HG03575 (cell line): ENCODE data around the gene ACTR1B.
A peak's percentile ranks its signal among the peaks of the same experiment; 100 is the strongest.
"Not testable (repeated sequence)": the region's sequence is repeated elsewhere in the genome, so short reads cannot be mapped to it uniquely, and the experiment has no call there.

Source experiments
- ATAC-seq: cut with Tn5 transposase; IDR thresholded peaks from one replicate; pipeline ENCODE4 v1.9.1; 2021; ENCODE audit not compliant: unreplicated experiment, insufficient number of reproducible peaks, low FRiP score; ENCODE audit errors: extremely low read depth

Gene ACTR1B

GRCh38 chr2:97663962-97664635, at the start of gene ACTR1B:
TSS of gene ACTR1B (minus strand) at chr2:97664044. CDS start at chr2:97663890, 154 bp downstream.
- ATAC-seq, result peak; percentile 80

DNA sequence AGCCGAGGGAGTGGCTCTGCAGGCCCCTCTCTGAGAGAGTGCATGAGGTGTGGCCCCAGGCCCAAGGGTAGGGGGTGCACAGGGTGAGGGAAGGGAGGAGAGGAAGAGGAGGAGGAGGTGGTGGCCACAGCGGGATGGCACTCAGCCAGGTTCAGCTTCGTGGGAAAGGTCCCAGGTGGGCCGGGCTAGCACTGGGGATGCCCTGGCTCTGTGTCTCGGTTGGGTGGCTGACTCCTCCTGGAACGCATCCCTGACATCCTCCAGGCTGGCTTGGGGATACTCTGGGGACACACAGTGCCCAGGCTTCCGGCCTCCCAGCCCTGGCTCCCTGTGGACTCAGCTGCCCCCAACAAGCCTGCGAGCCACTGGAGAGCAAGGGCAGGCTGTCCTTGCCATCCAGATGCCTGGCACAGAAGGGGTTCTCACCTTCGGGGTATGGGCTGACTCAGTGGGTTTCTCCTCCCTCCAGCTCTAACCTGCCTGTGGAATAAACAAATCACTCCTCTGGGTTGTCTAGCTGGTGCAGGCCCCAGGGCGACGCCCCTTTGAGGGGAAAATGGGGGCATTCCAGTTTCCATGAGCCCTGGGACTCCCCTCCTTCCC, 49.0 kb upstream of the ACTR1B start:
- ATAC-seq, result no peak

- not testable (repeated sequence) for ATAC-seq
Measured at GRCh38 chr2:97712175-97712574, 48.3 kb upstream of the ACTR1B start.

DNA sequence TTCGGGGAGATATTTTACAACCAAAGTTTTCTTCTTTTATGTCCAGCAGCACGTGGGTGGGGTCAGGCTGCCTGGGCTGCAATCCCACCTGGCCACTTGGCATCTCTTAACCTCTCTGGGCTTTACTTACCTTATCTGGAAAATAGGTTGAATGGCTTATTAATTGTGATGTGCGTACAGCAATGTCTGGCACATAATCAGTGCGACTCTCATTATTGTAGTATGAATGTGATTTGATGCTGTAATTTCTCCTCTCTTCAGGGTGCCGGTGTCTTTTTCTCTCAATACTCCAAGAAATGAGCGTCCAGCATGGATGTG, 47.5 kb upstream of the ACTR1B start:
- no peak for ATAC-seq

GRCh38 chr2:97708608-97709007, 44.8 kb upstream of the ACTR1B start:
- ATAC-seq, result no peak

- no peak for ATAC-seq
Measured at GRCh38 chr2:97708048-97708380, 44.2 kb upstream of the ACTR1B start.

GRCh38 chr2:97707362-97708047, 43.7 kb upstream of the ACTR1B start:
- no peak for ATAC-seq

DNA sequence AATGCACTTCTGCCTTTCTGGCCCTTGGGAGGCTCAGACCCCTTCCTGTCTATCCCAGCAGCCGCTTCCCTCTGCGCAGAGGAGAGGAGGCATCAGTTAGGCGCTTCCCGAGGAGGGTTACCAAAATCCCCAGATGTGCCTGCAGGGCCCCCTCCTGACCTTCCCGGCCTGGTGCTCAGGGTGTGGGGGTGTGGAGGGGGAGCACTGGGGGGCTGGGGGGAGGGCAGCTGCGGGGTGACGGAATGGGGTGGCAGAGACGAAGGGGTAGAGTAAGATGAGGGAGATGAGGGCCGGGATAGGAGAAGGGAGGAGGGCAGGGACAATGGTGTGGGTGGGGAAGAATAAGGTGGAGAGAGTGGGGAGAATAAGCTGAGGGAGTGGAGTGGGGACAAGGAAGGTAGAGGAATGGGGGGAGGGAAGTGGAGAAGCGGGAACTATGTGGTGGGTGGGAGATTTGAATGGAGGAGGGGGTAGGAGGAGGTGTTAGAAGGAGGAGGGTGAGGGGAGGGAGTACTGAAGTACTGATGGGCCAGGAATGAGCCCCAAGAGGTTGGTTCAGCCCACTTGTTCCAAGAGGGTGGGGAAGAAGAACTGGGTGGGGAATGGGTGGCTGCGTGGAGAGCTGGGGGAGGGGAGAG, 43.0 kb upstream of the ACTR1B start:
- no peak for ATAC-seq

DNA sequence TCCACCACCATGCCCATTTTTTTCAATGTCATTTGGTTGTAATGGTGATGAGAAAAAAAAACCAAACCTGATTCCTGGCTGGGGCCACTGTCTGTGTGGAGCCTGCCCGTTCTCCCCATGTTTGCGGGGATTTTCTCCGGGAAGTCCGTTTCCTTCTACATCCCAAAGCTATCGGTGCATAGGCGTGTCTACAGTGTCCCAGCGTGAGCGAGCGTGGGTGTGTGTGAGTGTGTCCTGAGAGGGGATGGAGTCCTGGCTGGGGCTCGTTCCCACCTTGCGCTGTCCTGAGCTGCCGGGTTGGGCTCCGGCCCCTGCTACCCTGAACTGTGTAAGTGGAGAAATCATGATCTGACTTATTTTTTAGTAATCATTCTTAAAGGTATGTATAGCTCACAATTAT, 42.3 kb upstream of the ACTR1B start:
- no peak for ATAC-seq

DNA sequence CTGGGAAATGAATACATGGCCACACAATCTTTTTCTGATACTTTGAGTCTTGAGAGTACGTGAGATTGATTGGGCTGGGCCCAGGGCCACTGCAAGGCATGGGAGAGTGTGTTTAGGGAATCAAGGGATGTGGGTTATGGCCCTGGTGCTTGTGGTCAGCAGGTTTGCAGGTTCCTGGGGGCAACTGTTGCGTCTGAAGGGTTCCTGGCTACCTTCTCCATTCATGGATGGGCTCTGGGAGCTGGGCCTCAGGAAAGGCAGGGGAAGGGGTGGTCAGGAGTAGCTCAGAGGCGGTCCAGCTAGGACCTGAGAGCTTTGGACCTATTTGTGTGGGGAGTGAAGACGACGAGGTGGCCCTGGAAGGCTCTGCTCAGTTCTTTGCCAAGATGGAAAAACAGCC, 41.1 kb upstream of the ACTR1B start:
- no peak for ATAC-seq

DNA sequence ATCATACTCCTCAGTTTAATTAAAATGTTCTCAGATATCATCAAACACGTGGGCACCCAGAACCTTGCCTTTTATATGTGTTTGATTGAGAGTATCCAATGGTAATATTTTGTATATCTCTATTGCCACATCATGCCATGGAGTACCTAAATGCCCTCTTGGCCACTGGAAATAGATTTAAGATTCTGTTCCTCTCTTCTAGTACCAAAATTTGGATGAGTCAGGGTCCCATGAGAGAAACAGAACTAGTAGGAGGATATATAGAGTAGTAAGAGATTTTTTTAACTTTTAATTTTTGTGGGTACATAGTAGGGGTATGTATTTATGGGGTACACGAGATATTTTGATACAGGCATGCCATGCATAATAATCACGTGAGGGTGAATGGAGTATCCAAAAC, 39.9 kb upstream of the ACTR1B start:
- ATAC-seq, result no peak

- ATAC-seq, result no peak
Measured at GRCh38 chr2:97702731-97703470, 39.1 kb upstream of the ACTR1B start.

GRCh38 chr2:97701851-97702465, 38.1 kb upstream of the ACTR1B start:
- no peak for ATAC-seq

DNA sequence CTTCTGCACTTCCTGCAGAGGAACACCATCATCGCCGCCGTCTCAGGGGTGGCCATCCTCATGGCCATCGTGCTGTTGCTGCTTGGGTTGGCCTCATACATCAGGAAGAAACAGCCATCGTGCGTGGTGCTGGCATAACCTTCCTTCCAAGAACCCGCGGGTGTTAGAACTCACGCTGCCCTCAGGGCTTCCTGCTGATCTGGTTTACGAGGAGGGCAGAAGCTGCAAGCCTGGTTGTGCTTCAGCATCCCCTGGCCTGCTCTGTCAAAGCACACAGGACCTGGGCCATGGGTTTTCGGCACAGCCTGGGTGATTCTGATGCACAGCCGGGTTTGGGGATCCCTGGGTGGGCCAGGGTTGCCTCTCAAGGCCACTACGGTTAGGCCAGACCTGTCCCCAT, 37.3 kb upstream of the ACTR1B start:
- no peak for ATAC-seq

GRCh38 chr2:97699765-97700444, 36.1 kb upstream of the ACTR1B start:
- no peak for ATAC-seq

- ATAC-seq, result no peak
Measured at GRCh38 chr2:97698530-97698929, 34.7 kb upstream of the ACTR1B start.

DNA sequence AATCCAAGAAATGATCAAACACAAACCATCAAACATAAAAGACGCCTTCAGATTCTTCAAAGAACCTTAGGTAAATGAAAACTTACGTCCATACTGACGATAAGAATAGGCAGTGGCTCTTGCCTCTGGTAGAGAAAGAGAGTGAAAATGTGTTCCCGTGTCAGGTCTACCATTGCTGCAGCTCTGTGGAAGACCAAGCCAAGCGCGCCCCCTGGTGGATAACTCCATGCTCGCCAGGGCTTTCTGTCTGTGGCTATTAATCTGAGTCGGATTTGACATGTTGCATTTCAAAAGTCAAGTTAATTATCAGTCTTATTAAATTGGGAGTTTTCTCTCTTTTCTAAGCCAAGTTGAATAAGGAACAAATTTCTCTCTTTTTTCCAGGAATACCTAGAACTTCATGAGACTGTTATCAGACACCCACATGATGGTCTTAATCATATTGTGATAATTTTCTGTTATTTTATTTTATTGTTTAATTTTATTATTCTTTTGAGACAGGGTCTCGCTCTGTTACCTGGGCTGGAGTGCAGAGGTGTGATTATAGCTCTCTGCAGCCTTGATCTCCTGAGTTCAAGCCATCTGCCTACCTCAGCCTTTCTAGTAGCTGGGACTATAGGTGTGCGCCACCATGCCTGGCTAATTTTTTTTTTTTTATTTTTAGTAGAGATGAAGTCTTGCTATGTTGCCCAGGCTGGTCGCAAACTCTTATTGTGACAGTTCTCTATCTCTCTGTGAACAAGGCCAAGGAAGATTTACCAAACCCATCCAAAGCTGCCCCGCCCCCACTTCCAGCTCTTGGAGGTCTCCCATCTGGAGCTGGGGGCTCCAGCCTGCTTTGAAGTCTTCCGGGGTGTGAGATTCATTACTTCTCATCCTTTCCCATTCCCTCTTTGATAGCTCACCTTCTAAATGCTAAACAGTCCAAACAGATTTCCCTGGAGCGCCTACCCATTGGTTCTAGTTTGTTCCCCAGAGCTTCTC, 33.7 kb upstream of the ACTR1B start:
- ATAC-seq, result no peak

GRCh38 chr2:97695744-97696143, 31.9 kb upstream of the ACTR1B start:
- ATAC-seq, result no peak
